HepG2 (cell line): Measurements from ENCODE around the gene EFL1. TPM values are rescaled to one million over a fixed set of nuclear protein-coding genes. Genes with fewer than 3 reads are reported as not detected.
A peak's percentile ranks its signal among the peaks of the same experiment; 100 is the strongest.

Experiments used
- ATRX ChIP-seq: sonication (generic); formaldehyde crosslinking; IDR thresholded peaks from 2 replicates; pipeline ENCODE4 v1.4.0; 2020; ENCODE audit warnings: missing genetic modification reagents, borderline replicate concordance
- EEA1 ChIP-seq: sonication (generic); formaldehyde crosslinking; IDR thresholded peaks from 2 replicates; pipeline ENCODE4 v1.5.1; 2020; ENCODE audit warnings: mild to moderate bottlenecking, missing genetic modification reagents, borderline replicate concordance
- HNF4A ChIP-seq: sonication (generic); formaldehyde crosslinking; IDR thresholded peaks from 2 replicates; pipeline ENCODE4 v1.4.0; 2020; ENCODE audit warnings: missing genetic modification reagents
- HNRNPUL1 ChIP-seq: fragments of 200-400 bp; formaldehyde crosslinking; IDR thresholded peaks from 2 replicates; pipeline ENCODE4 v1.6.1; 2017; ENCODE audit warnings: low read depth, mild to moderate bottlenecking, low read length, moderate library complexity
- KLF6 ChIP-seq: IDR thresholded peaks from 2 replicates; pipeline ENCODE4 v1.8.0; 2016; ENCODE audit warnings: missing biosample characterization, missing genetic modification reagents
- NCOA5 ChIP-seq: sonication (generic); formaldehyde crosslinking; IDR thresholded peaks from 2 replicates; pipeline ENCODE4 v1.4.0; 2020; ENCODE audit warnings: missing genetic modification reagents
- NFE2 ChIP-seq: sonication (generic); formaldehyde crosslinking; IDR thresholded peaks from 2 replicates; pipeline ENCODE4 v1.4.0; 2020; ENCODE audit warnings: missing genetic modification reagents
- NPAS2 ChIP-seq: sonication (generic); formaldehyde crosslinking; IDR thresholded peaks from 2 replicates; pipeline ENCODE4 v1.8.0; 2022; ENCODE audit warnings: mild to moderate bottlenecking, missing genetic modification reagents, borderline replicate concordance
- NR2C2 ChIP-seq: sonication (generic); formaldehyde crosslinking; IDR thresholded peaks from 2 replicates; pipeline ENCODE4 v1.4.0; 2020; ENCODE audit warnings: missing genetic modification reagents, mild to moderate bottlenecking, moderate library complexity, borderline replicate concordance
- REL ChIP-seq: sonication (generic); formaldehyde crosslinking; conservative IDR thresholded peaks from 2 replicates; pipeline ENCODE4 v1.8.0; 2022; ENCODE audit warnings: mild to moderate bottlenecking, missing genetic modification reagents, moderate library complexity
- SIN3A ChIP-seq: IDR thresholded peaks from 2 replicates; pipeline ENCODE4 v1.6.1; 2011; ENCODE audit warnings: low read depth, mild to moderate bottlenecking, control low read depth, low read length, borderline replicate concordance
- SOX6 ChIP-seq, 2 experiments: fragments of 450-650 bp in 1 of 2; sonication (generic) in 1 of 2; formaldehyde crosslinking in 1 of 2; IDR thresholded peaks; 2 replicates each; pipeline versions ENCODE4 v1.4.0 to v1.6.1; 2017 to 2020; ENCODE audit warnings: antibody characterized with exemption in 1 of 2, mild to moderate bottlenecking in 1 of 2, missing genetic modification reagents in 1 of 2
- ZNF275 ChIP-seq: sonication (generic); formaldehyde crosslinking; IDR thresholded peaks from 2 replicates; pipeline ENCODE4 v1.8.0; 2022; ENCODE audit warnings: missing genetic modification reagents, mild to moderate bottlenecking, inconsistent platforms, borderline replicate concordance
- ZNF407 ChIP-seq: sonication (generic); formaldehyde crosslinking; IDR thresholded peaks from one replicate; pipeline ENCODE4 v1.5.1; 2020; ENCODE audit warnings: mild to moderate bottlenecking, missing genetic modification reagents; ENCODE audit errors: not compliant biosample characterization
- ZNF512 ChIP-seq: sonication (generic); formaldehyde crosslinking; IDR thresholded peaks from 2 replicates; pipeline ENCODE4 v1.4.0; 2020; ENCODE audit warnings: mild to moderate bottlenecking, missing genetic modification reagents
- ZNF577 ChIP-seq: sonication (generic); formaldehyde crosslinking; IDR thresholded peaks from 2 replicates; pipeline ENCODE4 v1.4.0; 2020; ENCODE audit warnings: mild to moderate bottlenecking, low read depth, missing genetic modification reagents, borderline replicate concordance
- ZNF605 ChIP-seq: sonication (generic); formaldehyde crosslinking; IDR thresholded peaks from 2 replicates; pipeline ENCODE4 v1.8.0; 2022; ENCODE audit warnings: mild to moderate bottlenecking, missing genetic modification reagents
- polyA plus RNA-seq, 8 experiments: library from polyadenylated mRNA; depleted of rRNA in 3 of 8; stranded (reverse) in 7 of 8; unstranded in 1 of 8; fragments of >200 nt; fragmentation: Illumina TruSeq in 4 of 8; extraction: Trizol in 4 of 8; gene quantifications; 2 replicates each; pipeline versions ENCODE4 v1.2.1 to v1.2.3, GENCODE V29; 2011 to 2016; ENCODE audit warnings: low read depth in 4 of 8, missing spikeins in 1 of 8, mixed read lengths in 1 of 8; ENCODE audit not compliant: insufficient read depth in 1 of 8
- total RNA-seq, 5 experiments: library from RNA; depleted of rRNA; stranded (reverse); fragments of >200 nt; fragmentation: Illumina TruSeq; extraction: Trizol; gene quantifications; 2 replicates each; pipeline ENCODE4 v1.2.3, GENCODE V29; 2016; ENCODE audit warnings: low read depth in 1 of 5

Gene EFL1
- total and polyA plus RNA-seq, 2 of the 13 experiments (the other 11 are each of a cell fraction or from before 2014, with no cell fraction given) = 6.4 to 12.0 TPM

- no peak for TF ChIP-seq ZNF512 (CRISPR knock-in tag)
- no peak for TF ChIP-seq ZNF275 (CRISPR knock-in tag)
- no peak for TF ChIP-seq NCOA5 (CRISPR knock-in tag)
- no peak for TF ChIP-seq REL (CRISPR knock-in tag)
- no peak for TF ChIP-seq NR2C2
- TF ChIP-seq SIN3A = peak; percentile 46; the same call in 1 of the 2 replicates
- TF ChIP-seq EEA1 (CRISPR knock-in tag) = no peak
- TF ChIP-seq NFE2 (CRISPR knock-in tag) = no peak
- no peak for TF ChIP-seq ATRX (CRISPR knock-in tag)
- no peak for TF ChIP-seq NPAS2
- no peak for TF ChIP-seq ZNF605 (CRISPR knock-in tag)
- TF ChIP-seq HNF4A (CRISPR knock-in tag) = peak; percentile 56
- TF ChIP-seq KLF6 (CRISPR knock-in tag) = no peak
- TF ChIP-seq HNRNPUL1 = no peak
- TF ChIP-seq ZNF577 (CRISPR knock-in tag) = no peak
- no peak for TF ChIP-seq SOX6 (IDR thresholded peaks at IDR 0.05)
- TF ChIP-seq SOX6 (CRISPR knock-in tag; IDR thresholded peaks at IDR 0.05) = peak; percentile 73
- TF ChIP-seq ZNF407 (CRISPR knock-in tag) = no peak
Observed at GRCh38 chr15:82263350-82263749, 816 bp upstream of the EFL1 start (continued).
